GM23248 (cell line): ENCODE measurements around the gene GRIN3A. TPM values are rescaled to one million over a fixed set of nuclear protein-coding genes. Genes with fewer than 3 reads are reported as not detected.

Source experiments
- DNase-seq: peaks from one replicate; pipeline ENCODE4 v3.0.0-alpha.2; 2015
- H2AFZ ChIP-seq: fragments of 200-600 bp; sonication (generic); 2 replicates; pipeline ENCODE4 v1.6.1; 2016; ENCODE audit warnings: antibody characterized with exemption
- H3F3A ChIP-seq: fragments of 200-600 bp; sonication (generic); 2 replicates; pipeline ENCODE4 v1.6.1; 2016; ENCODE audit warnings: mild to moderate bottlenecking, antibody characterized with exemption, mixed run types; ENCODE audit not compliant: insufficient read depth
- H3K27ac ChIP-seq: fragments of 200-600 bp; sonication (generic); 2 replicates; pipeline ENCODE4 v1.5.1; 2016; ENCODE audit warnings: mild to moderate bottlenecking
- H3K27me3 ChIP-seq: fragments of 200-600 bp; sonication (generic); replicated peaks from 2 replicates; pipeline ENCODE4 v1.6.1; 2016; ENCODE audit warnings: mild to moderate bottlenecking; ENCODE audit not compliant: insufficient read depth
- H3K36me3 ChIP-seq: fragments of 200-600 bp; sonication (generic); 2 replicates; pipeline ENCODE4 v1.6.1; 2016; ENCODE audit warnings: low read depth, mild to moderate bottlenecking
- H3K4me1 ChIP-seq: fragments of 200-600 bp; sonication (generic); 2 replicates; pipeline ENCODE4 v1.6.1; 2016; ENCODE audit warnings: mild to moderate bottlenecking; ENCODE audit not compliant: insufficient read depth
- H3K4me2 ChIP-seq: fragments of 200-600 bp; sonication (generic); one replicate; pipeline ENCODE4 v1.6.1; 2016; ENCODE audit warnings: mild to moderate bottlenecking; ENCODE audit not compliant: unreplicated experiment
- H3K4me3 ChIP-seq: fragments of 200-600 bp; sonication (generic); 2 replicates; pipeline ENCODE4 v1.5.1; 2016; ENCODE audit warnings: mild to moderate bottlenecking
- H3K79me2 ChIP-seq: fragments of 200-600 bp; sonication (generic); 2 replicates; pipeline ENCODE4 v1.6.1; 2016; ENCODE audit warnings: mild to moderate bottlenecking; ENCODE audit not compliant: insufficient read depth
- H3K9ac ChIP-seq: fragments of 200-600 bp; sonication (generic); 2 replicates; pipeline ENCODE4 v1.6.1; 2016; ENCODE audit warnings: mild to moderate bottlenecking
- H3K9me2 ChIP-seq: fragments of 200-600 bp; sonication (generic); 2 replicates; pipeline ENCODE4 v1.6.1; 2016; ENCODE audit warnings: mixed run types, mild to moderate bottlenecking, moderate library complexity; ENCODE audit not compliant: insufficient read depth
- H3K9me3 ChIP-seq: fragments of 200-600 bp; sonication (generic); one replicate; pipeline ENCODE4 v1.6.1; 2017; ENCODE audit warnings: low read depth
- H4K20me1 ChIP-seq: fragments of 200-600 bp; sonication (generic); 2 replicates; pipeline ENCODE4 v1.6.0; 2016; ENCODE audit not compliant: insufficient read depth
- EZH2 ChIP-seq: fragments of 200-600 bp; sonication (generic); IDR thresholded peaks from 2 replicates; pipeline ENCODE4 v1.6.1; 2018; ENCODE audit warnings: antibody characterized with exemption, mild to moderate bottlenecking; ENCODE audit not compliant: insufficient read depth, poor library complexity, severe bottlenecking
- EZH2phosphoT487 ChIP-seq: fragments of 200-600 bp; sonication (generic); IDR thresholded peaks from 2 replicates; pipeline ENCODE4 v1.6.1; 2018; ENCODE audit warnings: antibody characterized with exemption, moderate library complexity, mild to moderate bottlenecking, low read depth; ENCODE audit not compliant: insufficient read depth
- WGBS, 2 experiments: methylation state at CpG; one replicate each; pipeline ENCODE4 v1.1.6; 2015 to 2017; ENCODE audit warnings: low lambda C conversion rate in 2 of 2, low coverage in 1 of 2; ENCODE audit errors: missing lambda C conversion rate in 2 of 2; 5-methylcytosine and 5-hydroxymethylcytosine counted together
- in situ Hi-C: fragments of 300-500 bp; cut with MboI; formaldehyde crosslinking; loops from 2 replicates; pipeline ENCODE4 v1.15.0; 2020
- polyA plus RNA-seq: library from polyadenylated mRNA; unstranded; fragments of >200 nt; fragmentation: Nextera tagmentation; extraction: Ambion mirVana; gene quantifications from 2 replicates; pipeline ENCODE4 v1.2.1, GENCODE V29; 2016
- total RNA-seq: library from RNA; depleted of rRNA; stranded (reverse); fragments of >200 nt; shearing (Covaris generic); gene quantifications from 2 replicates; pipeline ENCODE4 v1.2.3, GENCODE V29; 2014

Gene GRIN3A
- total and polyA plus RNA-seq, 2 experiments from 2014 or later, result not detected

GRCh38 chr9:101652601-101653175 lies 85.8 kb downstream of the GRIN3A start:
- Histone ChIP-seq H3F3A (no peaks in the 10 kb centered on the region), H3K4me3 (no peak overlapping the region), H3K4me1 (no peaks in the 10 kb centered on the region), H3K9me3 (no peaks in the 10 kb centered on the region), H3K9ac (no peak overlapping the region), H3K27ac (no peak overlapping the region), H3K4me2 (no peak overlapping the region), H2AFZ (no peak overlapping the region), H3K9me2 (no peaks in the 10 kb centered on the region), H4K20me1 (no peaks in the 10 kb centered on the region), H3K27me3 (no peaks in the 10 kb centered on the region), H3K36me3 (no peaks in the 10 kb centered on the region), H3K79me2 (no peaks in the 10 kb centered on the region)
- in situ Hi-C loops, result no loop called here
- TF ChIP-seq EZH2phosphoT487 (no peak), EZH2 (no peak)
- no peak for DNase-seq
- 0 to 2% methylated on average over 2 of the region's 2 CpGs for WGBS, 2 experiments

DNA sequence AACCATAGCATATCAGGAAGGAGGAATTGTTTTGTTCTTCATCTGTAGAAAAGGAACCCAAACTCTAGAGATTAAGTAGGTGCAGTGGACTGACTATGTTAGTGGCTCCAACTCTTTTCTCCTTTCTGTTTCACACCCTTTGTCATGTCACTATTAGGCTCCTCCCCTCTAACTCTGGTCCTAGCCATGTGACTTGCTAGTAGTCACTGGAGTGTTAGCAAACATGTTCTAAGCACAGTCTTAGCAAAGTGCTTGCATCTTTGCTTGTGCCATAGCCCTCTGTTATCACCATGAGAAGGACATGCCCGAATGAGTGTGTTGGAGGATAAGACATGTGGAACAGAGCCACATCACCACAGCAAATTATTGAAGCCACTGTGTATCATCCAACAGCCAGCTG lies 88.3 kb downstream of the GRIN3A start:
- Histone ChIP-seq H3K79me2 (no peaks in the 10 kb centered on the region), H3K36me3 (no peaks in the 10 kb centered on the region), H3K9ac (no peak overlapping the region), H3K27me3 (no peaks in the 10 kb centered on the region), H3F3A (no peaks in the 10 kb centered on the region), H3K27ac (no peak overlapping the region), H3K4me2 (no peak overlapping the region), H2AFZ (no peak overlapping the region), H3K4me3 (no peak overlapping the region), H3K4me1 (no peaks in the 10 kb centered on the region), H3K9me3 (no peaks in the 10 kb centered on the region), H3K9me2 (no peaks in the 10 kb centered on the region), H4K20me1 (no peaks in the 10 kb centered on the region)
- no peak for TF ChIP-seq EZH2phosphoT487
- no peak for TF ChIP-seq EZH2
- DNase-seq, result no peak
- WGBS, 2 experiments, result 22 to 28% methylated on average over 1 of the region's 1 CpG
- in situ Hi-C loops, result no loop called here

- no peaks in the 10 kb centered on the region for H3K4me1 ChIP-seq
- no peak for DNase-seq
- H3K9me2 ChIP-seq, result no peaks in the 10 kb centered on the region
- no peaks in the 10 kb centered on the region for H3K36me3 ChIP-seq
- no peaks in the 10 kb centered on the region for H4K20me1 ChIP-seq
- no peak overlapping the region for H3K9ac ChIP-seq
- no peaks in the 10 kb centered on the region for H3K27me3 ChIP-seq
- no peak overlapping the region for H3K4me2 ChIP-seq
- in situ Hi-C loops, result no loop called here
- H3F3A ChIP-seq, result no peaks in the 10 kb centered on the region
- no peak overlapping the region for H3K27ac ChIP-seq
- no peaks in the 10 kb centered on the region for H3K9me3 ChIP-seq
- TF ChIP-seq EZH2phosphoT487 (no peak), EZH2 (no peak)
- no peak overlapping the region for H3K4me3 ChIP-seq
- H2AFZ ChIP-seq, result no peak overlapping the region
- WGBS, 2 experiments, result 17 to 22% methylated on average over 1 of the region's 1 CpG
- H3K79me2 ChIP-seq, result no peaks in the 10 kb centered on the region
Measured at GRCh38 chr9:101648493-101648892, 90.0 kb downstream of the GRIN3A start.

DNA sequence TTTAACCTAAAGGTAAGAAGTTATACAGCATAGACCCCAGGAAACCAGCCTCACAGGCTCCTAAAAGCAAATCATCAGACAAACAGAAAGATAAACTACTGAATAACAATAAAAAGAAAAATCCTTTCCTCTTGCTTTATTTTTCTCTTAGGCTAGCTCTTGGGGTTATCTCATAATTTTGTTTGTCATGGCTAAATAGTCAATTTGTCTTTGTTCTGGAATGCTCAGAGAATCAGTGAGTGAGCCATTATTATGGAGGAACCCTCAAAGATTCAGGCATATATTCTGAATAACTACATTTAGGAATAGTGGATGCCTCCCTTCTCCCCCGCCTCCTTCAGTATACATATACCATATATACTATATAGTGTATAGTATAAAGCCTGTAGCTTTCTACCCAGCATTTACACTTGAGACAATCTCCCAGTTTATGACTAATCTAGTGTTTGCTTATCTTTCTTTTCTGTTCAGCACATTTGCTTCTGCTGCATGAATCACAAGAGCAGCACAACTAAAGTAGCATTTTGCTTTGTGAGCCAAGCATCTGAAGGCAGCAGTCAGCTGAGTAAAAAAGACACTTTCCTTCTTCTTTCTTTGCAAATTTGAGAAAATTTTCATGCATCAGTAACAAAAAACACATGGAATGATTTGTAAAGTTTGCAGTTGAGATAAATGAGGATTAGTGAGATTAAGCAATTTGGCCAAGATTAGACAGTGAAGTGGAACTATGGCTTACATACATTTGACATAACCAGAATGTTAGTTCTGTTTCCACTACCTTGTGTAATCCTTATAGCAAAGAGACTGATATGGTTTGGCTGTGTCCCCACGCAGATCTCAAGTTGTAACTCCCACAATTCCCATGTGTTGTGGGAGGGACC lies 98.4 kb downstream of the GRIN3A start:
- Histone ChIP-seq H3K9me2 (no peaks in the 10 kb centered on the region; the same call in 1 of the 2 replicates), H3K4me2 (no peak overlapping the region), H3F3A (no peaks in the 10 kb centered on the region), H3K4me1 (no peaks in the 10 kb centered on the region), H3K79me2 (no peaks in the 10 kb centered on the region), H3K27me3 (no peaks in the 10 kb centered on the region), H3K36me3 (no peaks in the 10 kb centered on the region), H3K9me3 (no peaks in the 10 kb centered on the region), H4K20me1 (no peaks in the 10 kb centered on the region), H3K4me3 (no peak overlapping the region), H2AFZ (no peak overlapping the region), H3K9ac (no peak overlapping the region), H3K27ac (no peak overlapping the region)
- WGBS, 2 experiments, result 33 to 37% methylated on average over 2 of the region's 2 CpGs
- in situ Hi-C loops, result no loop called here
- no peak for DNase-seq
- TF ChIP-seq EZH2phosphoT487, result no peak
- no peak for TF ChIP-seq EZH2
